Kasumi-1 (cell line): ENCODE data around the gene ZNF223.
A peak's percentile ranks its signal among the peaks of the same experiment; 100 is the strongest.

Experiments
- DNase-seq, 2 experiments: peaks; one replicate each; lab custom pipeline; 2025; lab: John Stamatoyannopoulos, UW

The ZNF223 gene

GRCh38 chr19:44051650-44052402 is at the start of gene ZNF223:
ZNF223 (plus strand) TSS chr19:44052036; CDS start chr19:44055177, 3,141 bp downstream.
- no peak for DNase-seq

- peak in 1 of 2 experiments; percentile 35 for DNase-seq
Measured at GRCh38 chr19:44002212-44002565, 49.6 kb upstream of the ZNF223 start.

GRCh38 chr19:44002566-44003460 is 49.0 kb upstream of the ZNF223 start, which contains the start of gene ZNF230:
ZNF230 (plus strand) TSS chr19:44002957; CDS start chr19:44007079, 4,122 bp downstream.
- peak; percentile 99 for DNase-seq

- DNase-seq: peak; percentile 50 to 65
Measured at GRCh38 chr19:44003461-44004009, 48.3 kb upstream of the ZNF223 start.

GRCh38 chr19:44005973-44006372 is 45.9 kb upstream of the ZNF223 start:
- peak; percentile 31 to 45 for DNase-seq

- no peak for DNase-seq
Measured at GRCh38 chr19:44007473-44007872, 44.4 kb upstream of the ZNF223 start.

GRCh38 chr19:44010468-44010867 is 41.4 kb upstream of the ZNF223 start:
- DNase-seq: no peak

- no peak for DNase-seq
Measured at GRCh38 chr19:44019498-44019897, 32.3 kb upstream of the ZNF223 start.

GRCh38 chr19:44021221-44021620 is 30.6 kb upstream of the ZNF223 start:
- DNase-seq: no peak

GRCh38 chr19:44024900-44025216 is 27.0 kb upstream of the ZNF223 start:
- DNase-seq: no peak

- DNase-seq: peak; percentile 94
Measured at GRCh38 chr19:44025217-44025936, 26.5 kb upstream of the ZNF223 start, which contains the start of gene ZNF222. ZNF222 (plus strand) TSS chr19:44025379; CDS start chr19:44025437, 58 bp downstream.

GRCh38 chr19:44026622-44027021 is 25.2 kb upstream of the ZNF223 start:
- DNase-seq: no peak

GRCh38 chr19:44032001-44032610 is 19.7 kb upstream of the ZNF223 start:
- DNase-seq: no peak

GRCh38 chr19:44042147-44042546 is 9.7 kb upstream of the ZNF223 start:
- DNase-seq: no peak

- no peak for DNase-seq
Measured at GRCh38 chr19:44050740-44051649, 841 bp upstream of the ZNF223 start.

- no peak for DNase-seq
Measured at GRCh38 chr19:44055870-44056269, 4.0 kb downstream of the ZNF223 start.

GRCh38 chr19:44059229-44059628 is 7.4 kb downstream of the ZNF223 start:
- no peak for DNase-seq

GRCh38 chr19:44061038-44061437 is 9.2 kb downstream of the ZNF223 start:
- no peak for DNase-seq

- DNase-seq: no peak
Measured at GRCh38 chr19:44066305-44066704, 14.5 kb downstream of the ZNF223 start.

- no peak for DNase-seq
Measured at GRCh38 chr19:44069415-44069814, 17.6 kb downstream of the ZNF223 start.
